Measurements from ENCODE around the gene DHRSX.
"Not testable (repeated sequence)": the region's sequence is repeated elsewhere in the genome, so short reads cannot be mapped to it uniquely, and the experiment has no call there.

DHRSX gene

DNA sequence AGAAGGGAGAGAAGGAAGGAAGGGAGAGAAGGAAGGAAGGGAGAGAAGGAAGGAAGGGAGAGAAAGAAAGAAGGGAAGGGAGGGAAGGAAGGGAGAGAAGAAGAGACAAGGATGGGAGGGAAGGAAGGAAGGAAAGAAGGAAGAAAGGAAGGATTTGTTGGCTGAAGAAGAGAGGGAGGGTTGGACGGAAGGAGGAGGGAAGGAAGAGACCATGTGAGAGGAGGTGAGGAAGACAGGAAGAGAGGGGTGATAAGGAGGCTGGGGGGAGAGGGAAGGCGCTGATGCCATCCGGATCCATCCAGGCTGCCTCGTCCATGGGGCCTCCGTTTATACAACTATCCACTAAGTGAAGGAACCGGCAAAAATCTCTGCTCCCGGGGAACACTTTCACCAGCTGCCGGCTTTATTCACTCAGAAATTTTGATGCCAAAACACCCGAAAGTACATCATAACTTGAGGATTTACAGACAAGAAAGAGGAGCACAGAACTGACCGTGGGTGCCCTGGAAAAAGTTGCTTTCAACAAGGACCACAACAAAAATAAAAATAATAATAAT is 14.9 kb downstream of the DHRSX start:
- ChIA-PET CTCF (no interaction called here), POLR2A (no interaction called here)

GRCh38 chrX:2484721-2485648 is 15.8 kb downstream of the DHRSX start:
- peak overlapping the region; percentile 34 for H3K4me3 ChIP-seq (ENCODE audit: low read depth, low read length)
- POLR2A ChIA-PET, result no interaction called here
- no peak for DNase-seq (ENCODE audit: low read depth, low spot score)
- TF ChIP-seq, protein P1, sequence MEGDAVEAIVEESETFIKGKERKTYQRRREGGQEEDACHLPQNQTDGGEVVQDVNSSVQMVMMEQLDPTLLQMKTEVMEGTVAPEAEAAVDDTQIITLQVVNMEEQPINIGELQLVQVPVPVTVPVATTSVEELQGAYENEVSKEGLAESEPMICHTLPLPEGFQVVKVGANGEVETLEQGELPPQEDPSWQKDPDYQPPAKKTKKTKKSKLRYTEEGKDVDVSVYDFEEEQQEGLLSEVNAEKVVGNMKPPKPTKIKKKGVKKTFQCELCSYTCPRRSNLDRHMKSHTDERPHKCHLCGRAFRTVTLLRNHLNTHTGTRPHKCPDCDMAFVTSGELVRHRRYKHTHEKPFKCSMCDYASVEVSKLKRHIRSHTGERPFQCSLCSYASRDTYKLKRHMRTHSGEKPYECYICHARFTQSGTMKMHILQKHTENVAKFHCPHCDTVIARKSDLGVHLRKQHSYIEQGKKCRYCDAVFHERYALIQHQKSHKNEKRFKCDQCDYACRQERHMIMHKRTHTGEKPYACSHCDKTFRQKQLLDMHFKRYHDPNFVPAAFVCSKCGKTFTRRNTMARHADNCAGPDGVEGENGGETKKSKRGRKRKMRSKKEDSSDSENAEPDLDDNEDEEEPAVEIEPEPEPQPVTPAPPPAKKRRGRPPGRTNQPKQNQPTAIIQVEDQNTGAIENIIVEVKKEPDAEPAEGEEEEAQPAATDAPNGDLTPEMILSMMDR (IDR thresholded peaks at IDR 0.05; ENCODE audit: insufficient read depth, low read length, missing control alignments), result no peak
- CTCF ChIA-PET, result no interaction called here

More for the DNA sequence above, 14.9 kb downstream of the DHRSX start:
- TF ChIP-seq, protein P1 (IDR thresholded peaks at IDR 0.05; ENCODE audit: insufficient read depth, low read length, missing control alignments), result no peak
- H3K4me3 ChIP-seq (ENCODE audit: low read depth, low read length), result no peak overlapping the region
- no peak for DNase-seq (ENCODE audit: low read depth, low spot score)

DNA sequence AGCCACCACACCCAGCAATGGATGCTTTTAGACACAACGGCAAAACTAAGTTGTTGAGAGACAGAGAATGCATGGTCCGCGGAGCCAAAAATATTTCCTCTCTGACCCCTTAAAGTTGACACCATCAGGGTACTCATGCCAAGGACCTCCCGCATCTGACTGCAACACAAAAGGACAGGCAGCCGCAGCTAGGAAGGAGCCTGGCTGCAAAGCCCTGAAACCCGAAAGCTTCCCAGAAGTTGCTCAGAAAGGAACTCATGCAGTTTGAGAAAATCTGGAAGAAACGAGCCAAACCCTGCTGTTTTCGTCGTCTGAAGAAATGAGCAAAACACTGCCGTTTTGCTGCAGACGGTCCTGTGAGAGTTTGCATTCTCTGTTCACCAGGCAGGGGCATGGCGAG is 16.5 kb downstream of the DHRSX start:
- ChIA-PET POLR2A (no interaction called here), CTCF (no interaction called here)
- no peak for DNase-seq (ENCODE audit: low read depth, low spot score)
- TF ChIP-seq, protein P1 (IDR thresholded peaks at IDR 0.05; ENCODE audit: insufficient read depth, low read length, missing control alignments), result no peak
- H3K4me3 ChIP-seq (ENCODE audit: low read depth, low read length), result no peak overlapping the region; the same call in none of the 2 replicates

- no peak overlapping the region for H3K4me3 ChIP-seq (ENCODE audit: low read depth, low read length)
- ChIA-PET CTCF (no interaction called here), POLR2A (no interaction called here)
- TF ChIP-seq, protein P1 (IDR thresholded peaks at IDR 0.05; ENCODE audit: insufficient read depth, low read length, missing control alignments), result no peak
- DNase-seq (ENCODE audit: low read depth, low spot score), result no peak
These were observed 17.2 kb downstream of the DHRSX start for GRCh38 chrX:2483398-2484060.

- POLR2A ChIA-PET; H3K4me3 ChIP-seq (ENCODE audit: low read depth, low read length); CTCF ChIA-PET; DNase-seq (ENCODE audit: low read depth, low spot score): not testable (repeated sequence)
These were observed 19.2 kb downstream of the DHRSX start for GRCh38 chrX:2481597-2481996.

GRCh38 chrX:2479982-2480381 is 20.8 kb downstream of the DHRSX start:
- DNase-seq (ENCODE audit: low read depth, low spot score); H3K4me3 ChIP-seq (ENCODE audit: low read depth, low read length); POLR2A ChIA-PET; CTCF ChIA-PET: not testable (repeated sequence)

- ChIA-PET POLR2A (no interaction called here), CTCF (no interaction called here)
- TF ChIP-seq, protein P1 (IDR thresholded peaks at IDR 0.05; ENCODE audit: insufficient read depth, low read length, missing control alignments), result no peak
- H3K4me3 ChIP-seq (ENCODE audit: low read depth, low read length), result no peak overlapping the region
- no peak for DNase-seq (ENCODE audit: low read depth, low spot score)
These were observed 21.4 kb downstream of the DHRSX start for GRCh38 chrX:2479420-2479780.
